HG02938 (cell line): ENCODE measurements around the gene NCBP2.

Experiments
- ATAC-seq: cut with Tn5 transposase; IDR thresholded peaks from one replicate; pipeline ENCODE4 v1.9.1; 2021; ENCODE audit warnings: mild to moderate bottlenecking, moderate library complexity; ENCODE audit not compliant: unreplicated experiment

The NCBP2 gene

GRCh38 chr3:196942226-196942914 is at the start of gene NCBP2:
Gene NCBP2 (minus strand): TSS chr3:196942528. CDS start chr3:196942503, 25 bp downstream.
- peak; percentile 85 for ATAC-seq

DNA sequence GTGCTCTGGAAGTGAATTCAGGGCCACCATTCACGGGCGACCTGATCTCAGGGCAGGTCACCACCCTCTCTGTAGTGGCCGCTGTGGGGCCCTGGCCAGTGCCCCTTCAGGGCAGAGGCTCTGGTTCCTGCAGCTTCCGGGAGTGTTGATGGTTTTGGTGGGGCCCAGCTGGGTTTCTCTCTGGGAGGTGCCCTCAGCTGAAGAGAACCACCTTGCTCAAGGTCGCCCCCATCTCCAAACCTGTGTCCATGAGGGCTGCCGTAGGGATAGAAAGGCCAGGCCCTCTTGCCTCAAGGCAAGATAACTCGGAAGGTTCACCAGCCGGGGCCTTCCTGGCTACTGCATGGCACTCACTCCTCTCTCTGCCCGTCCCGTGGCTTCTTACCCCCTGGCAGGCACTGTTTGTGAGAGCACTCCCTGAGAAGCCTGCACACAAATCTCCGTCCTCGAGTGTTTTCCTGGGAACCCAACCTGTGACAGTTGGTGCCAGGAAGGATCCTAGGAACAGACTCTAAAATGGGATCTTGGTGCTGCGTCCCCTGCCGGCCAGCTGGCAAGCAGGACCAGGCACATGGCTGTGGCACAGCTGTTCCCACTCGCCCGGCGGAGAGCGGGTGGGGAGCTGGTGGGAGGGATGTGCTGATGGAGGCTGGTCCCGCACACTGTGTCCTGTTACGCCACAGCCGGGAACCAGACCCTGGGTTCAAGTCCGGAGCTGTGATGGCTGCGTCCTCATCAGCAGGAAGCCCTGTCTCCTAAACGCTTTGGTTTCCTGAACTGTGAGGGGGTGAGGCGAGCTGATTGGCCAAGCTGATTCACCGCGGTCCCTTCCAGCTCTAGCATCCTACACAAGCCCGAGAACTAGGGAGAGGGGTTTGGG is 49.5 kb upstream of the NCBP2 start:
- no peak for ATAC-seq

DNA sequence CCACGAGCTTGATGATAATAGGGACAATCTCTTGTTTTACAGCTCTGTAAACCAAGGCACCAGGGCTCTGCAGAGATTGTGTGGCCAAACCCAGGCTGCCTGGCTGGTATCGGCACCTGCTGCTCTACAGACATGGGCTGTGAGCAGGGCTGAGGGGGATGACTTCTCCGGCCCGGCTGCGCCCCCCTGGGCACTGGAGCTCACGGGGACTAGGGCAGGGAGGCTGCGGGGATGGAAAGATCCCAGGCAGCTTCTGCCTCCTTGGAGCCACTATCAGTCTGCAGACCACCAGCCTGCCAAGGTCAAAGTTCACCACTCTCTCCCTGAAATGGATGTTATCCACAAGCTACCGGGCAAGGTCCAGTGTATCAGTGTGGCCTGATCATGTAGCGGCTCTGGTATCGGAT is 48.3 kb upstream of the NCBP2 start:
- ATAC-seq, result no peak

GRCh38 chr3:196989721-196990262 is 47.5 kb upstream of the NCBP2 start:
- ATAC-seq, result no peak

- no peak for ATAC-seq
Observed at GRCh38 chr3:196988241-196989029, 46.1 kb upstream of the NCBP2 start.

DNA sequence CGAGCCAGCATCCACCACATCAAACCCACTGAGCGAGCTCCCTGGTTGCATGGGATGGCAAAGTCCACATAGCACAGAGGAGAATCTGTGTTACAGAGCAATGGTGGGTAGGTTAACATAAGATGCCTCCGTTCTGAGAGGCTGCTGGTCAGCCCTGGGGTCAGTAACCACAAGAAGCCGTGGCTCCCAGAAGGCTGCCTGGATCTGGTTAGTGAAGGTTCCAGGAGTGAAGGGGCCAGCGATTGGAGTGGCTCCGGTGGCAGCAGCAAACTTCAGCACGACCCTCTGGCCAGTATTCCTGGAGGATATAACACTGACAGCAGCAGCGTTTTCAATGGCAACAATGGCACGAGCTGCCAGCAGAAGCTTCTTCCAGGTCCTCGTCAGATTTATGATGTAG is 44.7 kb upstream of the NCBP2 start:
- no peak for ATAC-seq

- no peak for ATAC-seq
Observed at GRCh38 chr3:196985954-196986885, 43.9 kb upstream of the NCBP2 start.

DNA sequence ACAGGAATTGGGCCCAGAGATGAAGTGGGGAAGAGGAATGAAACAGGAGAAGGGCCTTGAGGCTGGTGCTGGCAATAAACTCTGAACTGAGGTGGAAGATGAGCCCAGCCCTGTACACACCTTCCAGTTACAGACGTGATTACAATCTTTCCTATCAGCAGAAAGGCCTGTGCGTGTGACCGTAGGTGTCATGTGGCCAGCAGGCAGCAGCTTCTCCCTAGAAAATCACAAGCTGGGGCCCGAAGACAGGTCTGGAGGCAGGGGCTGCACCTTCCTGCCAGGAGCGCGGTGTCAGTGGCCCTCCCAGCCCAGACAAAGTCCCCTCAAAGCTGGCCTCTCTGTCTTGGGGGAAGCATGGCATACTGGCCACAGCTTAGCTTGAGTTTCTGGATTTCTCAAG is 43.0 kb upstream of the NCBP2 start:
- no peak for ATAC-seq

- ATAC-seq, result no peak
Observed at GRCh38 chr3:196983186-196983585, 40.9 kb upstream of the NCBP2 start.

- ATAC-seq, result no peak
Observed at GRCh38 chr3:196981657-196982056, 39.3 kb upstream of the NCBP2 start.

GRCh38 chr3:196979545-196979944 is 37.2 kb upstream of the NCBP2 start:
- no peak for ATAC-seq

GRCh38 chr3:196976941-196977340 is 34.6 kb upstream of the NCBP2 start:
- no peak for ATAC-seq

DNA sequence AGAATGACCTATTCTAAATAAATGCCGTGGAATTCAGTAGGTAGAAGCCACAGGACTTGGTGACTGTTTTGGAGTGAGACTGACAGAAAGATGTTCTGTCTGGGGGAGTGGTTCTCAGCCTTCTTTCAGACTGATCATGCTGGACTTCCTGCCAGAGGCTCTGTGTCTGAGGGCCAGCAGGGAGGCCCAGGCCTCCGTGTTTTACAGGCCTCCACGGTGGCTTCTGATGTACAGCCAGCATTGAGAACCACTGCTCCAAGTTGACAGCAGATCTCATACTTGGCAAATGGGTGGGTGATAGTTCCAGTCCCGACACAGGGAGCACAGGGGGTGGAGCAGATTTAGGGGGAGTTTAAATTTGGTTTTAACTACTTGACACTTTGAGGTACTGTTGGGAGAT is 33.0 kb upstream of the NCBP2 start:
- ATAC-seq, result no peak

GRCh38 chr3:196974661-196975060 is 32.3 kb upstream of the NCBP2 start:
- ATAC-seq, result no peak

GRCh38 chr3:196971094-196971698 is 28.9 kb upstream of the NCBP2 start:
- no peak for ATAC-seq

DNA sequence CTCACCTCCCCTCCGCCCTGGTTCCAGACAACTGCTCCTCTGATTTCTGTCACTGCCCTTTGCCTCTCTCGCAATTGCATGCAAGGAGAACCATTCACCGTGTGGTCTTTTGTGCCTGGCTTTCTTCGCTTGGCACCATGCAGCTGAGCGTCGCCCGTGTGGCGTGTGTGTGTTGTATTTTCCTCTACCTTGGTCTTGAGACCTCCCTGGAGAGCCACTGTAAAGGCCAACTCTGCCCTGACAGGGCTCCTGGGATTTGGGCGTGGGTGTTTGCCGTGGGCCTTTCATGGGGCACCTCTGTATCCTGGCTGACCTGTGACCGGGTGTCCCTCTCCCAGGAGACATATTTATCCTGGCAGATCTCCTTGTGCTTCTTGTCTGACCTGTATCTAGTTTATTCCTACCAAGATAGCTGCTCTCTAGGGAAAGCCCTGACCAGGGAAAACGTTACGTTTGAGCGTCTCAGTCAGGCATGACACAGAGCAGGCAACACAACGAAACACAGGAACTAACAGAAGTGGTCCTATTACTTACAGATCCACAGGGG is 28.3 kb upstream of the NCBP2 start:
- no peak for ATAC-seq

- ATAC-seq, result peak; percentile 38
Observed at GRCh38 chr3:196969660-196970546, 27.6 kb upstream of the NCBP2 start.

- ATAC-seq, result peak; percentile 38
Observed at GRCh38 chr3:196969134-196969659, 26.9 kb upstream of the NCBP2 start.
